ENCODE measurements around the gene NSUN2.

Gene NSUN2

GRCh38 chr5:6602441-6602840 is 30.4 kb downstream of the NSUN2 start:
- no peak for FAIRE-seq

GRCh38 chr5:6601816-6602215 is 31.0 kb downstream of the NSUN2 start:
- no peak for FAIRE-seq

- FAIRE-seq, result no peak
Observed at GRCh38 chr5:6601271-6601670, 31.6 kb downstream of the NSUN2 start.

GRCh38 chr5:6599739-6600138 is 33.1 kb downstream of the NSUN2 start:
- no peak for FAIRE-seq

GRCh38 chr5:6598351-6598900 is 34.4 kb downstream of the NSUN2 start:
- no peak for FAIRE-seq

- no peak for FAIRE-seq
Observed at GRCh38 chr5:6597557-6597956, 35.3 kb downstream of the NSUN2 start.

GRCh38 chr5:6596388-6596787 is 36.5 kb downstream of the NSUN2 start:
- FAIRE-seq, result no peak

GRCh38 chr5:6595405-6595804 is 37.4 kb downstream of the NSUN2 start:
- FAIRE-seq, result no peak

- no peak for FAIRE-seq
Observed at GRCh38 chr5:6594066-6594465, 38.8 kb downstream of the NSUN2 start.

- no peak for FAIRE-seq
Observed at GRCh38 chr5:6593148-6594016, 39.5 kb downstream of the NSUN2 start.

- no peak for FAIRE-seq
Observed at GRCh38 chr5:6592601-6593000, 40.2 kb downstream of the NSUN2 start.

- no peak for FAIRE-seq
Observed at GRCh38 chr5:6591671-6592288, 41.1 kb downstream of the NSUN2 start.

- FAIRE-seq, result no peak
Observed at GRCh38 chr5:6590581-6590980, 42.3 kb downstream of the NSUN2 start.

- FAIRE-seq, result no peak
Observed at GRCh38 chr5:6587171-6587570, 45.7 kb downstream of the NSUN2 start.

- FAIRE-seq, result no peak
Observed at GRCh38 chr5:6586647-6587042, 46.2 kb downstream of the NSUN2 start.

- no peak for FAIRE-seq
Observed at GRCh38 chr5:6585939-6586646, 46.8 kb downstream of the NSUN2 start.

GRCh38 chr5:6585168-6585567 is 47.7 kb downstream of the NSUN2 start:
- FAIRE-seq, result no peak

- no peak for FAIRE-seq
Observed at GRCh38 chr5:6584727-6585126, 48.1 kb downstream of the NSUN2 start.

GRCh38 chr5:6584101-6584645 is 48.7 kb downstream of the NSUN2 start:
- no peak for FAIRE-seq

- FAIRE-seq, result no peak
Observed at GRCh38 chr5:6583049-6583880, 49.6 kb downstream of the NSUN2 start.

- FAIRE-seq, result no peak
Observed at GRCh38 chr5:6582507-6583048, 50.3 kb downstream of the NSUN2 start.
